Measurements from ENCODE around the gene PRM3.

PRM3 gene

GRCh38 chr16:11245988-11246387 lies 27.4 kb downstream of the PRM3 start:
- no peak for DNase-seq (ENCODE audit: low read depth, low spot score)

GRCh38 chr16:11245222-11245737 lies 28.1 kb downstream of the PRM3 start:
- no peak for DNase-seq (ENCODE audit: low read depth, low spot score)

- DNase-seq (ENCODE audit: low read depth, low spot score), result no peak
Observed at GRCh38 chr16:11242658-11243057, 30.8 kb downstream of the PRM3 start.

- no peak for DNase-seq (ENCODE audit: low read depth, low spot score)
Observed at GRCh38 chr16:11241480-11242204, 31.8 kb downstream of the PRM3 start.

GRCh38 chr16:11240636-11241473 lies 32.6 kb downstream of the PRM3 start:
- DNase-seq (ENCODE audit: low read depth, low spot score), result no peak

- no peak for DNase-seq (ENCODE audit: low read depth, low spot score)
Observed at GRCh38 chr16:11239644-11240632, 33.5 kb downstream of the PRM3 start.

- DNase-seq (ENCODE audit: low read depth, low spot score), result no peak
Observed at GRCh38 chr16:11238272-11239202, 34.9 kb downstream of the PRM3 start.

- no peak for DNase-seq (ENCODE audit: low read depth, low spot score)
Observed at GRCh38 chr16:11236461-11237254, 36.8 kb downstream of the PRM3 start.

GRCh38 chr16:11235703-11235991 lies 37.8 kb downstream of the PRM3 start:
- DNase-seq (ENCODE audit: low read depth, low spot score), result no peak

- no peak for DNase-seq (ENCODE audit: low read depth, low spot score)
Observed at GRCh38 chr16:11234884-11235702, 38.3 kb downstream of the PRM3 start.

GRCh38 chr16:11233727-11234376 lies 39.6 kb downstream of the PRM3 start:
- DNase-seq (ENCODE audit: low read depth, low spot score), result peak; percentile 42

GRCh38 chr16:11232852-11233726 lies 40.3 kb downstream of the PRM3 start:
- DNase-seq (ENCODE audit: low read depth, low spot score), result peak; percentile 75

GRCh38 chr16:11232302-11232851 lies 41.1 kb downstream of the PRM3 start:
- DNase-seq (ENCODE audit: low read depth, low spot score), result no peak

- DNase-seq (ENCODE audit: low read depth, low spot score), result no peak
Observed at GRCh38 chr16:11231367-11231970, 42.0 kb downstream of the PRM3 start.

- no peak for DNase-seq (ENCODE audit: low read depth, low spot score)
Observed at GRCh38 chr16:11229906-11230305, 43.5 kb downstream of the PRM3 start.

GRCh38 chr16:11229432-11229831 lies 44.0 kb downstream of the PRM3 start:
- DNase-seq (ENCODE audit: low read depth, low spot score), result no peak
